Glutamatergic neuron (in vitro differentiated cells): ENCODE data around the gene SESN3. TPM values are rescaled to one million over a fixed set of nuclear protein-coding genes. Genes with fewer than 3 reads are reported as not detected.

Experiments used
- DNase-seq: peaks from one replicate; pipeline ENCODE4 v3.0.0; 2022
- H3K27ac Mint-ChIP-seq: one replicate; pipeline ENCODE4 v1.8.0; 2020; ENCODE audit warnings: mild to moderate bottlenecking, mixed read lengths, inconsistent platforms; ENCODE audit not compliant: unreplicated experiment
- H3K27me3 Mint-ChIP-seq: one replicate; pipeline ENCODE4 v1.8.0; 2020; ENCODE audit warnings: mild to moderate bottlenecking, moderate library complexity, mixed read lengths, inconsistent platforms; ENCODE audit not compliant: unreplicated experiment
- H3K36me3 Mint-ChIP-seq: one replicate; pipeline ENCODE4 v1.8.0; 2020; ENCODE audit warnings: mild to moderate bottlenecking, mixed read lengths, inconsistent platforms; ENCODE audit not compliant: unreplicated experiment
- H3K4me1 Mint-ChIP-seq: one replicate; pipeline ENCODE4 v1.8.0; 2020; ENCODE audit warnings: mild to moderate bottlenecking, low read depth, mixed read lengths, inconsistent platforms; ENCODE audit not compliant: unreplicated experiment
- H3K4me3 Mint-ChIP-seq: one replicate; pipeline ENCODE4 v1.8.0; 2020; ENCODE audit warnings: mild to moderate bottlenecking, mixed read lengths, inconsistent platforms; ENCODE audit not compliant: unreplicated experiment
- H3K9me3 Mint-ChIP-seq: one replicate; pipeline ENCODE4 v1.8.0; 2020; ENCODE audit warnings: mild to moderate bottlenecking, moderate library complexity, mixed read lengths, inconsistent platforms; ENCODE audit not compliant: unreplicated experiment
- CTCF ChIP-seq: fragments of 200-600 bp; sonication (generic); IDR thresholded peaks from one replicate; pipeline ENCODE4 v1.5.0; 2021; ENCODE audit not compliant: partially characterized antibody, unreplicated experiment
- total RNA-seq: library from RNA; stranded (reverse); fragmentation: NEBNext Ultra II Directional; extraction: Animal tissue kit (Norgen Biotek cat#: 25700); gene quantifications from one replicate; pipeline ENCODE4 v1.2.1, GENCODE V29; 2021; ENCODE audit not compliant: unreplicated experiment

Gene SESN3
- total RNA-seq, 1 donor from 2014 or later = 213 TPM

- DNase-seq = no peak
- H3K9me3 Mint-ChIP-seq = peaks cover 4% of the 10 kb centered on the region
- H3K36me3 Mint-ChIP-seq = no peaks in the 10 kb centered on the region
- H3K27me3 Mint-ChIP-seq = no peaks in the 10 kb centered on the region
- no peak overlapping the region for H3K4me3 Mint-ChIP-seq
- no peak overlapping the region for H3K27ac Mint-ChIP-seq
- peaks cover 12% of the 10 kb centered on the region for H3K4me1 Mint-ChIP-seq
- TF ChIP-seq CTCF = no peak
Measured at GRCh38 chr11:95239871-95240649, 9.1 kb upstream of the SESN3 start.

GRCh38 chr11:95232666-95233065, 1.7 kb upstream of the SESN3 start:
- Mint-ChIP-seq H3K4me3 (no peak overlapping the region), H3K27ac (no peak overlapping the region), H3K4me1 (peaks cover 30% of the 10 kb centered on the region), H3K27me3 (peaks cover 2% of the 10 kb centered on the region), H3K36me3 (no peaks in the 10 kb centered on the region), H3K9me3 (peaks cover 16% of the 10 kb centered on the region)
- no peak for DNase-seq
- TF ChIP-seq CTCF = no peak

DNA sequence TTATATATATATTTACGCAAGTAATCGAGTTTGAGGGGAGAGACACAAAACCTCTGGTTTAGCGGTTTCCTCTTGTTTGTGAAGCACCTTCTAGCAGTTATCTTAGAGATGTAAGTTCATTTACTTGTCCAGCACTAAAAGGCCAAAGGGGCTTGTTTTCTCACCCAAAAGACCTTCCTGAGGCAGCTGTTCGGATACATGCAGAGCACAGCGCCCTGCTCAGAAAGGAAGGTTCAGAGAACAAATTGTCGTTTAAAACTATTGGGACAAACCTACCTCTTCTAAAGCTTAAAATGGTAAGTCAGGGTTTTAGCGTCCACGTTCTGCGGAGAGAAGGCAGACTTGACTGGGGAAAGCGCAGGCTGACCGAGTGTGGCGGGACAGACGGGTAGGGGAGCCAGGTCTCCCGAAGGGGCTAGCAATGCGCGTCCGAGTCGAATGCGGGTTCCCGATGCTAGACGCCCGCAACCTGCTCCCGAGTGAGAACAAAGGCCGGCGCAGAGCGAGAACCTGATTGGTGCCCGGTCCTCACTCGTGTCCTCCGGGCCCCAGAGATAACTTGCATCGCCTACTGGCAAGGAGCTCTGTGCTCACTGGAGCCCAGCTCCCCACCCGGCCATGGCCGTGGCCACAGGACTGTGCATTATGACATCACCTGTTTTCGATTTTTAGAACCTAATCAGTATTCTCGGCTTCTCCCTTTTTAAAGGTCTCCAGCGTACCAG, 1.0 kb upstream of the SESN3 start:
- no peak for TF ChIP-seq CTCF
- no peak overlapping the region for H3K4me3 Mint-ChIP-seq
- H3K36me3 Mint-ChIP-seq = no peaks in the 10 kb centered on the region
- peaks cover 2% of the 10 kb centered on the region for H3K27me3 Mint-ChIP-seq
- H3K4me1 Mint-ChIP-seq = peaks cover 30% of the 10 kb centered on the region
- no peak overlapping the region for H3K27ac Mint-ChIP-seq
- H3K9me3 Mint-ChIP-seq = peaks cover 16% of the 10 kb centered on the region
- DNase-seq = peak; percentile 87

DNA sequence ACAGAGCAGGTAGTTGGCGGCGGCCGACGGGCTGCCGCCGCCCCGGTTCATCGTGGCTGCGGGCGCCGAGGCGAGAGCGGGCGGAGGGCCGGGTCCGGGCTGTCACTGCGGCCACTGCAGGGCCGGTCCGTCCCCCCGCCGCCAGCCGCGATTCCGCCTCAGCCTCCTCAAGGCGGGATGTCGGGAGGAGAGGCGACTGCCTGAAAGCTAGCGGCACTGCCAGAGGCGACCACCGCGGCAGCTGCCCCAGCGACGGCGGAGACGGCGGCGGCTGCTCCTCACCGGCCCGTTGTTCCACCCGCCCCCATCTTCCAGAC, 234 bp downstream of the SESN3 start:
- no peak overlapping the region for H3K27ac Mint-ChIP-seq
- H3K9me3 Mint-ChIP-seq = peaks cover 16% of the 10 kb centered on the region
- H3K36me3 Mint-ChIP-seq = no peaks in the 10 kb centered on the region
- peaks cover 2% of the 10 kb centered on the region for H3K27me3 Mint-ChIP-seq
- DNase-seq = no peak
- H3K4me3 Mint-ChIP-seq = no peak overlapping the region
- peaks cover 35% of the 10 kb centered on the region for H3K4me1 Mint-ChIP-seq
- no peak for TF ChIP-seq CTCF
